Ovary (tissue), 9 donors: ENCODE measurements around the gene ARHGAP9. TPM values are rescaled to one million over a fixed set of nuclear protein-coding genes. Genes with fewer than 3 reads are reported as not detected.

ENCODE experiments used
- DNase-seq, 5 donors: peaks; one replicate each; pipeline ENCODE4 v3.0.0-alpha.2; 2019 to 2020
- H3K27ac ChIP-seq, 2 donors: fragments of 200-600 bp; one replicate each; pipeline versions ENCODE4 v1.5.1 to v1.8.0; 2019 to 2022
- H3K27me3 ChIP-seq: fragments of 200-600 bp; one replicate; pipeline ENCODE4 v1.8.0; 2022
- H3K36me3 ChIP-seq: fragments of 200-600 bp; sonication (generic); one replicate; pipeline ENCODE4 v1.5.1; 2019
- H3K4me1 ChIP-seq: one replicate; pipeline ENCODE4 v1.8.1; 2013; ENCODE audit warnings: mild to moderate bottlenecking, moderate library complexity; ENCODE audit not compliant: insufficient read depth
- H3K4me3 ChIP-seq: fragments of 200-600 bp; sonication (generic); one replicate; pipeline ENCODE4 v1.5.1; 2017
- H3K9me3 ChIP-seq, 2 donors: fragments of 200-600 bp in 1 of 2; sonication (generic) in 1 of 2; one replicate each; pipeline versions ENCODE4 v1.5.1 to v1.8.1; 2013 to 2019; ENCODE audit warnings: mild to moderate bottlenecking in 1 of 2, moderate library complexity in 1 of 2
- EP300 ChIP-seq: sonication (generic); formaldehyde crosslinking; IDR thresholded peaks from one replicate; pipeline ENCODE4 v1.6.1; 2017; ENCODE audit warnings: antibody characterized with exemption
- POLR2A ChIP-seq: fragments of 450-650 bp; IDR thresholded peaks from one replicate; pipeline ENCODE4 v1.6.1; 2017; ENCODE audit warnings: antibody characterized with exemption, mild to moderate bottlenecking, moderate library complexity
- WGBS, 3 donors: extraction: QIAGEN DNeasy Blood & Tissue Kit in 1 of 3; methylation state at CpG; one replicate each; pipeline versions ENCODE4 v1.1.5 to v1.1.7; 2013 to 2017; 5-methylcytosine and 5-hydroxymethylcytosine counted together
- intact Hi-C, 4 donors: fragments of 100-400 bp; cut with DNase I; formaldehyde crosslinking; loops; one replicate each; pipeline versions ENCODE4 v1.11.0 to v1.15.1; 2022 to 2023
- polyA plus RNA-seq, 2 donors: library from polyadenylated mRNA; stranded (reverse); fragments of 200-250 nt in 1 of 2; fragments of 350-450 nt in 1 of 2; fragmentation: Illumina TruSeq in 1 of 2; extraction: RNeasy Lipid Tissue Mini Kit (QIAGEN cat#74804) in 1 of 2; gene quantifications; one replicate each; pipeline ENCODE4 v1.2.3, GENCODE V29; 2013 to 2014
- total RNA-seq, 7 donors: library from RNA; depleted of rRNA in 2 of 7; stranded (reverse); fragments of >200 nt in 2 of 7; fragmentation: NEBNext Ultra II Directional in 3 of 7; extraction: Animal tissue kit (Norgen Biotek cat#: 25700) in 3 of 7; gene quantifications; one replicate each; pipeline versions ENCODE4 v1.1.0 to v1.2.4, GENCODE V29; 2016 to 2023
- TF ChIP-seq, protein P1 (sequence below), 3 donors: fragments of 450-650 bp in 2 of 3; fragments of 200-600 bp in 1 of 3; IDR thresholded peaks; one replicate each; pipeline versions ENCODE4 v1.5.1 to v1.8.0; 2016 to 2022; ENCODE audit warnings: antibody characterized with exemption in 3 of 3, mild to moderate bottlenecking in 1 of 3
- donor health status: DM: no; HTN: no; CAD: no; lungs with moderate emphysema.
- donor health status: DM: no; HTN: no; CAD: no.
- donor health status: Bipolar disorder and iron deficiency.
- donor health status: DM: yes; HTN: yes; CAD: no.
- donor health status: DM: no; HTN: no; CAD: no.
- donor health status: DM: yes; HTN: yes; CAD: no.

The ARHGAP9 gene
- total and polyA plus RNA-seq, 9 donors: 2.6 to 9.5 (median 4.2) TPM

DNA sequence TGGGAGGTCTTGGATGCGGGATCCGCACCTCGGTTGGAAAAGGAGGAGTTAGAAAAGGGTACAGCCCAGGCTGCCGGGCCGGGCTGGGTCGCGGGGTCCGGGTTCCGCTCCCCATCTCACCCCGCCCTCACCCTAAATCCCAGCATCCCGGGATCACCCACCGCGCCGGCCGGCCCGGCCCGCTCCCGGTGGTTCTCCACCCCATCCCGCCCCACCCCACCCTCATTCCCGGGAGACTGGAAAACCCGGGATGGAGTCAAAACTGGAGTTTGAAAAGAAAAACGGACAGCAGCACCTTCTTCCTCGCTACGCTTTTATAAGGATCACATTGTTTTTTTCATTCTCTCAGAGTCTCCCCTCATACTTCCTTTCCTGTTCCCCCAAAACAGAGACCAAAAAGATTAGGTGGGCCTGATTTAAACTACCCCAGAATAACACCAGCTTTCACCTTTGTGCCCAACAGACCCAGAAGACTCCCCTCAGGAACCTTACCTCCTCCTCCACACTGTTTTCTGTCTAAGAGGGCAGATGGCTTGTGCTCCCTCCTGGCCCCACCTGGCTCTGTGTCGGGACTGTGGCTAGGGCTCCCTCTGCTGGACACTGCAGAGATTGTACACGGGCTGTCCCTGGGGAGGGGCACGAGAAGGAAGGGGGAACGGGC lies 17.3 kb downstream of the ARHGAP9 start:
- DNase-seq: peak; percentile 78 to 89 (median 87)
- no peaks in the 10 kb centered on the region for H3K27me3 ChIP-seq
- intact Hi-C loops: no loop called here
- WGBS, 3 donors: 0 to 1% (median 0%) methylated on average over 27 to 28 of the region's 28 CpGs
- H3K4me1 ChIP-seq: peaks cover 7% of the 10 kb centered on the region
- no peaks in the 10 kb centered on the region for H3K36me3 ChIP-seq
- H3K4me3 ChIP-seq: peak overlapping the region; percentile 43
- TF ChIP-seq POLR2A (peak; percentile 51), EP300 (no peak)
- TF ChIP-seq, protein P1, sequence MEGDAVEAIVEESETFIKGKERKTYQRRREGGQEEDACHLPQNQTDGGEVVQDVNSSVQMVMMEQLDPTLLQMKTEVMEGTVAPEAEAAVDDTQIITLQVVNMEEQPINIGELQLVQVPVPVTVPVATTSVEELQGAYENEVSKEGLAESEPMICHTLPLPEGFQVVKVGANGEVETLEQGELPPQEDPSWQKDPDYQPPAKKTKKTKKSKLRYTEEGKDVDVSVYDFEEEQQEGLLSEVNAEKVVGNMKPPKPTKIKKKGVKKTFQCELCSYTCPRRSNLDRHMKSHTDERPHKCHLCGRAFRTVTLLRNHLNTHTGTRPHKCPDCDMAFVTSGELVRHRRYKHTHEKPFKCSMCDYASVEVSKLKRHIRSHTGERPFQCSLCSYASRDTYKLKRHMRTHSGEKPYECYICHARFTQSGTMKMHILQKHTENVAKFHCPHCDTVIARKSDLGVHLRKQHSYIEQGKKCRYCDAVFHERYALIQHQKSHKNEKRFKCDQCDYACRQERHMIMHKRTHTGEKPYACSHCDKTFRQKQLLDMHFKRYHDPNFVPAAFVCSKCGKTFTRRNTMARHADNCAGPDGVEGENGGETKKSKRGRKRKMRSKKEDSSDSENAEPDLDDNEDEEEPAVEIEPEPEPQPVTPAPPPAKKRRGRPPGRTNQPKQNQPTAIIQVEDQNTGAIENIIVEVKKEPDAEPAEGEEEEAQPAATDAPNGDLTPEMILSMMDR (IDR thresholded peaks at IDR 0.05): peak; percentile 85 to 94 (median 90)
- H3K27ac ChIP-seq: peak overlapping the region; percentile 49 to 60
- no peaks in the 10 kb centered on the region for H3K9me3 ChIP-seq

DNA sequence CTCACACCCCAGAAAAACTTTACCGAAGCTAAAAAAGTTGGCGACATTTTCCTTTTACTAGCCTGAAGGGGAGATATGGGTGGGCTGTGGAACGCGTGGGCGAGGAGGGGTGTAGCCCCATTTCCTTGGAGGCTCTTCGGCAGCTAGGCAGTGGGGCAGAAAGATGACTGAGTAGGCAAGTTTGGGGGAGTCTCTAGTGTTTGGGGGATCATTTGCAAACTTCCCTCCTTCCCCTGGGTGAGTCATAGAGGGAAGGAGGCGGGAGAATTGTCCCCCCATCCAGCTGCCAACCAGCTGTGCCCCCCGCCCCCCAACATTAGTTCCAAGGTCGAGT lies 17.8 kb downstream of the ARHGAP9 start:
- WGBS, 3 donors: 0 to 2% (median 1%) methylated on average over 8 to 9 of the region's 9 CpGs
- Histone ChIP-seq H3K4me3 (peak overlapping the region; percentile 43), H3K4me1 (peaks cover 7% of the 10 kb centered on the region), H3K27ac (peak overlapping the region in 1 of 2 donors; percentile 60), H3K27me3 (no peaks in the 10 kb centered on the region), H3K36me3 (no peaks in the 10 kb centered on the region), H3K9me3 (no peaks in the 10 kb centered on the region)
- intact Hi-C loops: no loop called here
- DNase-seq: no peak
- TF ChIP-seq, protein P1 (IDR thresholded peaks at IDR 0.05): no peak
- TF ChIP-seq EP300: no peak
- no peak for TF ChIP-seq POLR2A

DNA sequence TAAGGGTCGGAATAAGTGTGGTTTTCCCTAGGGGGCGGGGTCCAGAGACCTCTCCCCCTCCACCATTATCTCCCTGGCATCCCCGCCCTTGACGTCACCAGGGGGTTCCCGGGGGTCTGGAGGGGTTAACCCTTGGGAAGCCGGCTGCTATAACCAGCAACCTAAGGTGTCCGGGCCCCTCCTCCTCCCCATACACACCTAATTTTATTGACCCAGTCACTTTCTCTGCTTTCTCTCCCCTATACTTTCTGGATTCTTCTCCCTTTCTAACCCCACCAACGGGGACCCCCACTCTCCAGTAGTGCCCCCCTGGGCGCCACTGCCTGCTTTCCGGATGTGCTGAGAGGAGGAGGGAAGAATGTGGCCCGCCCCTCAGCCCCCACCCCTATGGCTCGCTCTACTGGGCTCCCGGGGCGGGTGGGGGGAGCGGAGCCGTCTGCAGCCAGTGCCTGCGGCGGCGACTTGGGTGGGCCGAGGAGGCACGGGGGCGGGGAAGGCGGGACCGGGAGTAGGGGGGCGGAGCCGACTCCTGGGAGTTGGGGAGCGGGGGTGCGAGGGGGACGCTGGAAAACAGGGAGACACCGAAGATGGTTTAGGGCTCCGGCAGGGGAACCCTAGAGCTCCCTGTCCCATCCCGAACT lies 18.3 kb downstream of the ARHGAP9 start:
- intact Hi-C loops: no loop called here
- H3K27me3 ChIP-seq: no peaks in the 10 kb centered on the region
- peaks cover 7% of the 10 kb centered on the region for H3K4me1 ChIP-seq
- no peaks in the 10 kb centered on the region for H3K9me3 ChIP-seq
- no peaks in the 10 kb centered on the region for H3K36me3 ChIP-seq
- no peak for TF ChIP-seq POLR2A
- TF ChIP-seq EP300: no peak
- TF ChIP-seq, protein P1 (IDR thresholded peaks at IDR 0.05): no peak
- DNase-seq: peak; percentile 50 to 80 (median 76)
- H3K4me3 ChIP-seq: peak overlapping the region; percentile 43
- WGBS, 3 donors: 1% methylated on average over 30 to 32 of the region's 32 CpGs
- H3K27ac ChIP-seq: peak overlapping the region in 1 of 2 donors; percentile 60

DNA sequence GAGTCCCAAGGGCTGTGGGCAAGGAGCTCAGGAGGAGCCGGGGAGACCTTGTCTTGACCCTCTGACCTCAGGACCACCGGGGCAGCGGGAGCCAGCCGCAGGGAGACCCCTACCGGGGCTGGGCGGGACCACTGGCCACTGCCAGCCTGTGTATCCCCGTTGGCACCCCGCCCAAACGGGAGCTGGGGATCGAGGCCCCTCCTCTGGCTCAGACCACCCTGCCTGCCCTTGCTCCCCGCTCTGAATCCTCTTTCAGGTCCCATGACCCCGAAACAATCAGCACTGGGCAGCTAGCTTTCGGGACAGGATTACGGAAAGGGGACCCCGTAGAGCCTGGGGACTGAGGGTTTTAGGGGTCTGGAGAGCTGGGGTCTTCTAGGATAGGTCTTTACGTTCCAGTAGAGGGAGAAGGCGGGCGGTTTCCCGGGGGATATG lies 18.8 kb downstream of the ARHGAP9 start:
- TF ChIP-seq EP300: no peak
- no peak for TF ChIP-seq POLR2A
- TF ChIP-seq, protein P1 (IDR thresholded peaks at IDR 0.05): no peak
- peak in 3 of 5 donors; percentile 53 to 59 (median 57) for DNase-seq
- Histone ChIP-seq H3K36me3 (no peaks in the 10 kb centered on the region), H3K27ac (no peak overlapping the region), H3K4me3 (peak overlapping the region; percentile 43), H3K4me1 (peaks cover 7% of the 10 kb centered on the region), H3K27me3 (no peaks in the 10 kb centered on the region), H3K9me3 (no peaks in the 10 kb centered on the region)
- intact Hi-C loops: no loop called here
- WGBS, 3 donors: 0 to 2% (median 0%) methylated on average over 12 to 19 of the region's 19 CpGs
